GM10248 (cell line): ENCODE results near the gene ERFL.

ENCODE experiments used
- CTCF ChIA-PET: fragments of 300-600 bp; sonication (Branson Sonifier 250); formaldehyde crosslinking; extraction: SDS; loops from one replicate; lab custom pipeline; 2021; ENCODE audit warnings: antibody characterized with exemption; lab: Yijun Ruan, JAX
- POLR2A ChIA-PET: fragments of 350-650 bp; sonication (Branson Sonifier 250); formaldehyde crosslinking; extraction: SDS; loops from one replicate; lab custom pipeline; 2020; ENCODE audit warnings: antibody characterized with exemption; lab: Yijun Ruan, JAX
- DNase-seq: peaks from one replicate; pipeline ENCODE4 v3.0.0; 2012; ENCODE audit errors: extremely low spot score
- CTCF ChIP-seq: IDR thresholded peaks from 2 replicates; pipeline ENCODE4 v1.5.1; 2012; ENCODE audit warnings: mild to moderate bottlenecking, low read depth; ENCODE audit errors: extremely low read depth, missing control alignments, control extremely low read depth

Gene ERFL

GRCh38 chr19:41920882-41921576 is 7.2 kb downstream of the ERFL start:
- TF ChIP-seq CTCF: peak; percentile 19
- ChIA-PET CTCF (no interaction called here), POLR2A (interaction anchor here (0.9 kb wide), 1 partner anchor 51 kb away, joined by 3 read pairs; no protein-coding TSS in a partner anchor)
- DNase-seq: no peak

- no peak for TF ChIP-seq CTCF
- CTCF ChIA-PET: no interaction called here
- POLR2A ChIA-PET: no interaction called here
- no peak for DNase-seq
These were observed 8.1 kb downstream of the ERFL start for GRCh38 chr19:41919948-41920712.

- DNase-seq: no peak
- POLR2A ChIA-PET: interaction anchor here (0.6 kb wide), 1 partner anchor 59 kb away, joined by 3 read pairs; no protein-coding TSS in a partner anchor
- TF ChIP-seq CTCF: no peak
- CTCF ChIA-PET: no interaction called here
These were observed 9.5 kb downstream of the ERFL start for GRCh38 chr19:41918653-41919244.

- DNase-seq: no peak
- no peak for TF ChIP-seq CTCF
- CTCF ChIA-PET: no interaction called here
- POLR2A ChIA-PET: no interaction called here
These were observed 10.2 kb downstream of the ERFL start for GRCh38 chr19:41918095-41918494.

- DNase-seq: no peak
- CTCF ChIA-PET: no interaction called here
- POLR2A ChIA-PET: no interaction called here
- no peak for TF ChIP-seq CTCF
These were observed 10.6 kb downstream of the ERFL start for GRCh38 chr19:41917676-41918075.

GRCh38 chr19:41915776-41916414 is 12.4 kb downstream of the ERFL start:
- CTCF ChIA-PET: no interaction called here
- no peak for TF ChIP-seq CTCF
- no peak for DNase-seq
- POLR2A ChIA-PET: no interaction called here
